ENCODE results near the gene HNRNPUL2.

HNRNPUL2 gene

DNA sequence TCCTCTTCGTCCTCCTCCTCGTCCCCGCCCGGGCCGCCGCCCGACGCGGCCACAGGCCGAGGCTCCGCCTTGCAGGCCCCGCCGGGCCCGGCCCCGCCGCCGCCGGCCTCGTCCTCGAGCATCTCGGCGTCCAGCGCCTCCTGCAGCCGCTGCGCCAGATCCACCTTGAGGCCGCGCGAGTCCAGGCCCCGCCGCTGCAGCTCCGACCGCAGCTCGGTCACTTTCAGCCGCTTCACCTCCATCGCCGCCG is 417 bp downstream of the HNRNPUL2 start:
- no peak for DNase-seq (ENCODE audit: low read depth)

DNA sequence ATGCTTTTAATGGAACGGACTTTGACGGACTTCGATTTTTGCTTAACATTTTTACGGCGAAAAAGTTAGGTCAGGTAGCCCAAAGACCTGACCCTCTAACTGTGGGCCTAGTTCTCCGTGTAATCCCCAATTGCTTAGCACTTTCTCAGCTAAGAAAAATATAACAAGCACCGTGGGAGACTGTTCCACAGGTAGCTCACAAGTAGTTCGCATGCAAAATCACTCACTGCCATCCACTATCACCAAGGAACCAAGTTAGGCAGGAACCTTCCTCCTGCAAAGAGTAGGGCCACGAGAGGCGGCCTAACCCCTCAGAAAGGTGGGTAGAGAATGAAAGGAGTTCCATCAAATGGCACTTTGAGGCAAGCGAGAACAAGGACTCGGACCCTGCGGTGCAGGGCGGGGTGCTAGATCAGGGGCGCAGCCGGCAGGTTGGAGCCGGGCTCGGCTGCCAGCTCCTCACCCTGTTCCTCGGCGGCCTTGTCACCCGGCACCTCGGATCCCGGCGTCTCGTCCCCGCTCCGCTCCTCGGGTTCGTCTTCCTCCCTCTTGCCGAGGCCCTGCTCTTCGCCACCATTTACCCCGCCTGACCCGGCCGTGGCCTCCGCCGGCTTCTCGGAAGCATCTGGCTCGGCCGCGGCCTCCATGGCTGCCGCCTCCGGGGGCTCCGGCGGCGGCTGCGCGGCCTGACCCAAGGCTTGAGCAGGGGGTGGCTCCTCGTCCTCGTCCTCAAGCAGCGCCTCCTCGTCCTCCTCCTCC is 922 bp downstream of the HNRNPUL2 start:
- DNase-seq (ENCODE audit: low read depth): no peak

DNA sequence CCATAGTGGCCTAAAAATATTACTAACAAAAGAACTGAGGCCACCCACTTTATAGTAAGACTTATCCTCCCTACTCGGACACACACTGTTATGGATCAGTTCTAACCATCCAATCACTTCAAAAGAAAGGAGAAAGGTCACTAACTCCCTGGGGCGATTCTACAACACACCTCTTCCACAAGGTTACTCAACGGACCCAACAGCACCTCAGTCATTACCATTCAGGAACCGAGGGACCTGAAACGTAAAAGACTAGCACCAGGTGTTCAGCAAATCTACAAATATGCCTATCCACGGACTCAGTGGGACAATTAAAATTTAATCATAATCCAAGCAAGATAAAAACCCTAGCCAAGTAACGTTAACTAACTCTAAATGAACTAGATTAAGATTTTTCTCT is 1.6 kb downstream of the HNRNPUL2 start:
- DNase-seq (ENCODE audit: low read depth): no peak

DNA sequence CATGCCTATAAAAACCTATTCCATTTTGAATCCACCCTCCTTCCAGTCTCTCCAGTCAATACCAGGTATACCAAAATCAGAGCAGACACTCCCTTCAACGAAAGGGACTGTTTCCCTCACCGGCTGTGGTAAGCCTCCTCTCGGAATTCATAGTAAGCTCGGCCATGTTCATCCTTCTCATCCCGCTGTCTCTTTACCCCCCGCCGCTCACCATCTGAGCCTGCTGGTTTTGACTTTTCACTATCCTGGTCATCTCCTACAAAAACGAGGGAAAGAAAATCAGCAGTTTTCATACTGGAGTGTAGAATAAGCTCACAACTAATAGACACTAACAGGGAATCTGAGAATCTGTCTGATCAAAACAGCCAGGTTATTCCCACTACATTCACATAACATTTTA is 3.1 kb downstream of the HNRNPUL2 start:
- DNase-seq (ENCODE audit: low read depth): no peak

DNA sequence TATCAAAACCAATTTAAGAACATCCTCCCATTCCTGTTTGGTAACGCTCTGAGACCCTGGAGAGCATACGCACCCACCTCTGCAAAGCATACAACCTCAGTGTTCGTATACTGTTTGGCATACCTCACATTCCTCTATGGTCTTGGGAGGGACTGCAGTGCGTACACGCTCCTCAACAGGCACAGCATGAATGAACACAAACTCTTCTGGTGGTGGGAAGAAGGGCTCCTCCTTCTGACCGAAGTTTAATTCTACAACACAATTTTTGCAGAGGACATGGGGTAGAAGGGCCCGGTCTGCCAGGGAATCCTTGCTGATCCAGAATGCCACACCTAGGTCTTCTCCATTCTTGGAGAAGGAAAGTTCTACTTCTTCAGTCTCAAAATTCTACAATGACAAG is 5.3 kb downstream of the HNRNPUL2 start:
- DNase-seq (ENCODE audit: low read depth): no peak

DNA sequence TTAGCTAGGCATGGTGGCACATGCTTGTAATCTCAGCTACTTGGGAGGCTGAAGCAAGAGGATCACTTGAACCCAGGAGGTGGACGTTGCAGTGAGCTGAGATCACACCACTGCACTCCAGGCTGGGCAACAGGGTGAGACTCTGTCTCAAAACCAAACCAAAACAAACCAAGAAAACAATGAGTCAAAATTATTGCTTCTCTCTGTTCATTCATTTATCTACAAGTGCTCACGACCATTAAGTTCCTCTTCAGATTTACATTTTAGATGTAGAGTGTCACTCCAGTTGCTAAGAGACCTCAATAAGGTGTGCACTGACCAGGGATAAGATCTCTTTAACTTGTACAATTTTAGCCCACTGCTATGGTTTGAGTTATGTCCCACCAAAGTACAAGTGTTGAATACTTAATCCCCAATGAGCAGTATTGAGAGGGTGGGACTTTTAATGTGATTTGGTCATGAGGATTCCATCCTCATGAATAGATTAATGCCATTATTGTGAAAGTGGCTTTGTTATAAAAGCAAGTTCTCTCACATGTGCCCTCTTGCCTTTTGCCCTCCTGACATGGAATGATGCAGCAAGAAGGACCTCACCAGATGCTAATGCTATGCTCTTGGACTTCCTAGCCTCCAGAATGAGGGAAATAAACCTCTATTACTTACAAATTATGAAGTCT is 7.8 kb downstream of the HNRNPUL2 start:
- DNase-seq (ENCODE audit: low read depth): no peak

DNA sequence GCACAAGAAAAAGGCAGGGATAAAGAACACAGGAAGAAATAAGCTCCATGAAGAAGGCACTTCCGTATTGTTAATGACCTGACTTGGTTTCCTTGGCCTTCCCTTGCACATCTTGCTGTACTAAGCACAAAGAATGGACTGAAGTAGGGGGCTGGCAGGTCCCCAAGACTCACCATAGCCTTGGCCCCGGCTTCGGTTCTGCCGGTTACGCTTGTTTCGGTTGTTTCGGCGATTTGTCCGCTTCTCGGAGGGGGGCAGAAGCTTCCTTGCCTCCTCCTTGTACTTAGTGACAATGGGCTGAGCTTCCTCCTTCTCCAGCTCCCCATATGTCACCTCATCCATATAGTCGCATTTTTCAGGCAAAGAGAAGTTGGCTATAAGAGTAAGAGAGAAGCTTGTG is 10.4 kb downstream of the HNRNPUL2 start:
- no peak for DNase-seq (ENCODE audit: low read depth)

DNA sequence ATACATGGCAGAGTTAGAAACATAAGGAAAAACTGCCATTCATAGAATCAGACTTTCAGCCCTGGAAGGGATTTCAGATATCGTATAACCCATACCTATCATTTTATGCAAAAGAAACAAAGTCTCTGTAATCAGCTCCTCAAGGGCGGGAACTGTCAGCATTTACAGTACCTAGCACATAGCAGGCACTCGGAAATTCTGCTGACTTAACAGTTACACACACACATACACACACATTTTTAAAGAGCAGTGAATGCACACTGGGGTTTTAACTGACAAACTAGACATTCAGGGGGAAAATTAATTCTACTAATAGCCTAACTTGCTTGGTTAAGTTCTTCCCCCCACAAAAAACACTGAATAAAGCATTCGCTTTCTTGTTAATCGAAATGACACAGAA is 11.1 kb downstream of the HNRNPUL2 start:
- no peak for DNase-seq (ENCODE audit: low read depth)

DNA sequence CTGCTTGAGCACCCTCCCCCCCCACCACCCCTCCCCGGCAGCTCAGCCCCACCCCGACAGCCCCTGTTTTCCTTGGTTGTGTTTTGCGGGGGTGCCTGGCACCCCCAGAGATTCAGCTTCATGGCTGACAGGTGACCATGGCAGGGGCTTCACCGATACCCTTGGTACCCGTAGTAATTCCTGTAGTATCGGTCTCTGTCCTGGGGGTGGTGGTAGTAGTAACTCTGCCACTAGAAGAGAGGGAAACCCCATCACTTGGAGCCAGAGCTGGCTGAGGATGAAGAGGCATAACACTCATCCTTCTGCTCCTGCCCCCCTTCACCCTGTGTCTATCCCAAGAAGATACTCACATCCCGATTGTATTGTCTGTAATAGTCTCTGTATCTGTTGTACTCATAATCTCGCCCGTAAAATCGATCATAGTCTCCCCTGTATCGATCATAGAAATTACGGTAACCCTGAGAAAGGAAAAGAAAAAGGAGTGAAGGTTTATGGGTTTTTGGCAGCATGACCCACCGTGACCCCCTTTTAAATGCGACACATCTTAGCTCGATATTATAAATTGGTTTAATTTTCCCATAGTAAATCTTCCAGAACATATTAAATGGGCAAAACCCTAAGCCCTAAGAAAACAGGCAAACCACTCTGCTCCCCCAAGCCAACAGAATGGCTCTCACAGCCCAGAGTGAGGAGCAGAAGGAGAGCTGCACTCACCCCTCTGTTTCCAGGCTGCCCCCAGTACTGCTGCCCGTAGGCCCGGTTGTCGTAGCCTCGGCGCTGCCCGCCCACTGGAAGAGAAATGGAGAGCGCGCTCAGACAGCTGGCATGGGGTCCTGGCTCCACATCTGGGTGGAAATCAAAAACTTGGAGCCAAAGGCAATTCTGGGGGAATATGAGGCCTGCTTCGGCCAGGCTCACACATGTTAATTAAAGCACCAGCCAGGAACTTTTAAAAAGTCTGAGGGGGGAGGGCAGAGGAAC is 11.8 kb downstream of the HNRNPUL2 start:
- no peak for DNase-seq (ENCODE audit: low read depth)

DNA sequence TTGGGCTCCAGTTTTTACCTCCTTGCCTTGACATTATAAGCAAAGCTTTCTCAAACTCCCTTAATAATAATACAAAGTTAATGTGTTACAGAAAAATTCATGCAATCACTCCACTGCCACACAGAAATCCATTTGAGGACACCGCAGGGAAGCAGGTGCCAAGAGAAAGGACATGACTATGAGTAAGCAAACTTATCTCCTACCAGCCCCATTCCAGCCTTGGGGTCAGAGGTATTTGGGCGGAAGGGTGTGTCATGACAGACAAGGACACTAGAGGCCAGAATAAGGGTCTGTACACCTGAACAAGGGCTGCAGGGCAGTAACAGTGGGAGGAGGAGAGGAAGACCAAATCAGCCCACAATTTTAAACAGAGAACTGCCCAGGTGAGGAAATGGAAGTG is 13.9 kb downstream of the HNRNPUL2 start:
- DNase-seq (ENCODE audit: low read depth): no peak

DNA sequence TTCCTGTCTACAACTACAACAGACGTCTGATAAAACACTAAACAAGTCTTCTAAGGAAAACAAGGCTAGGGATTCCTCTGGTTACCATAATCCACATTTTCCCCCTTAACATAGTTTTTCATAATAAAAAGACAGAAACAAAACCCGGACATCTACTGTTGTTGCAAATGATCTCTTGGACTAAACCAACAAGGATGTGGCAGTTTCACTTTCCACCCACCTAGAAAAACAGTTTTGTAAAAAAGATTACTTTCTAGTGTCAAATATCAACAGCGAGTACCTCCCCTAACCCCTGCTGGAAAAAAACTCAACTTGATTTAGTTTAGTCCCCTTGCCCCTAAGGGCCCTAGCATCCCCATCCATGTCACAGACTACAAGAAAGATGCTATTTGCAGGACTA is 14.4 kb downstream of the HNRNPUL2 start:
- DNase-seq (ENCODE audit: low read depth): no peak

DNA sequence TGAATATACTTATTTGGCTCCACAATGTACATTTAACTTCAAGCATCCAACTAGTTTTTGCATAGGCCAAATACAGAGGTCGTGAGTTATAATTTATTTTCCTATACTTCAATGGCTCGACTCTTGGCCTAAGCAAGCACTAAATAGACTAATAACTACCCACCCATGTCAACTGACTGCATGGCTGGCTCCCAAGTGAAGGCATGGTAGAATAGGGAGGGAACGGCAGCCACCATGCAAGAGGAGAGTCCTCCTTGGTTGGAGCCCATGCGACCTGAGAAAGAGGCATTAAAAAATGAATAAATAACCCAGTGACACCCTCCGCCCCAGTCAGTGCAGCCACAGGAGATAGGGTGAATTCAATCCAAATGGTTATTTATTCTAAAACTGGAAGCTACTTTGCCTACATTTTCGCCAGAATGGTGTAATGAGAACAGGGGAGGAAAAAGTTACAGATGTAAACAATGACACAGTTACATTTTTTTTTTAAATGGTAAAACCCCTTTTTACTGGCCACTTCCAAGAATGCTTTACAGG is 14.9 kb downstream of the HNRNPUL2 start:
- DNase-seq (ENCODE audit: low read depth): no peak

DNA sequence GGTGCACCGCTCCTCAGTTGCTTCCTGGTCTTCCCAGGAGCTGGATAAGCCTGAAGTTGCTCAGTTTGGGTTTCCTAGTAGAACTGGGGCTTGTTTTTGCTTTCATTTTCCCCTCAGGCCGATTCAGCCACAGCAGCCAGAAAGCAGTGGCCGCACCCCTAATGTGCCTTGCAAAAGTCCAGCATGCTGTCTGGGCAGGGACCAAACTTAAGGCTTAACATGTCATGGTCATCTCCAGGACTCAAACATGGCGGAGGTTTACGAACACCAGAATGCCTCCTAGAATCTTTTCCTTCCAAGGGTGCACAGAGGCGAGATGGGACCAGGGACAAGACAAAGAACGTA is 17.3 kb downstream of the HNRNPUL2 start:
- no peak for DNase-seq (ENCODE audit: low read depth)

DNA sequence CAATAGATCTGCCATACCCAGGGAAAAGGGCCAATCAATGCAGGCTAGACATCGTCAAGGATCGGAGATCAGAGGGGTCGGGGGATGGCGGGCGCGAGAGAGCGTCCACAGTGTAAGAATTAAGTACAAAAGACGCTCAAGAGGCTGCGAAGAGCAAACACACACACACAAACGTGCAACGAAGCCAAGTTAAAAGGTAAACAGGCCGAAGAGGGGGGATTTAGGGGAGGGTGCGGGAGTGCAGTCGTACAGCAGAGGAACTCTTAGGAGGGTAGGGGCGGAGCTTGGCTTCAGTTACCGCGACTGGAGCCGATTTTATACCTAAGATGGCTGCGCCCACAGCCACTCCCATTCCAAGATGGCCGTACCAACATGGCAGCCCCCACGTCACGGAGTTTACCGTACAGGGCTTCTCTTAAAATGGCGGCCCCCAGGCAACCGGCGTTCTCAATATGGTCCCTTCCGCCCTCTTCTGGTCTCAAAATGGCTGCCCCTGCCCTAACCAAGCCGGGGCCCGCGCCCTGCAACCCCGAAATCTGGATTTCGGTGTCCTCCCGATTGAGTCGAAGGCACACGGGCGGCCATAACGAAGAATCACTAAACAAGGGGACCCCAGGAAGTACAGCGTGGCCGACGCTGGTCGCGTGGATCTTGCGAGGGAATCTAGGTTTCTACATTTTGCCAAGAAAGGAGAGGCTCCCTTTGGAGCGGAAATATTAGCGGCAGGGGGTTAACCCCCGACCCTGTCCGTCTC is 17.8 kb downstream of the HNRNPUL2 start:
- DNase-seq (ENCODE audit: low read depth): peak; percentile 70

DNA sequence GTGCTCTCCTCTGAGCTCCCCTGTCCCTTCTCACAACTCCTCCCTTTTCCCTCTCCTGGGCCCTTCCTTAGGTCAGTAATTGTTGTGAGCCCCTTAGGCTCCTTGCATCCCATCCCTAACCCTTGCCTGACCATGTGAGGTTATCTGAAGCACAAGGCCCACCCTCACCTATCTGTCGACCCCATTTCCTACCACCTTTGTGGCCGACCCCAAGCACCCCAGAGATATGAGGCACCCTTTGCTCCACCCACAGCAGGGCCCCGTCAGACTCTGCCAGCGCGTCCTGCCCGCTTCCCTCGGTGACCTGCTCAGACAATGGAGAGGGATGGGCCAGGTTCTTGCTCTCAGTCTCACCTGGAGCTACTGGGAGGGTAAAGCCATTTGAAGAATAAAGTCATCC is 18.5 kb downstream of the HNRNPUL2 start:
- DNase-seq (ENCODE audit: low read depth): no peak

DNA sequence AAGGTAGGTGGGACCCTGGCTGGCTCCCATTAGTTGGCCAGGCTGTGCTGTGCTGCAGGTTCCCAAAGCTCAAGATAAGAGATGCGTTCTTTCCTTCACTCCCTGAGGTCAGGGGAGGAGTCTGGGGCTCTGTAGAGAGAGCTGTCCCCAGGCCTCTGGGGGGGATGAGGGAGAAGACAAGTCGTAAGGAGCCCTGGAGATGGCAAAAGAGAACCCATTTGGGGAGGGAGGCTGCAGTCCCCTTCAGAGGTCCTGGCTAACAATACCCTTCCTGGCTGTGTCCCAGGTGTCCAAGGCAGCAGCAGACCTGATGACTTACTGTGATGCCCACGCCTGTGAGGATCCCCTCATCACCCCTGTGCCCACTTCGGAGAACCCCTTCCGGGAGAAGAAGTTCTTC is 18.9 kb downstream of the HNRNPUL2 start:
- DNase-seq (ENCODE audit: low read depth): no peak

DNA sequence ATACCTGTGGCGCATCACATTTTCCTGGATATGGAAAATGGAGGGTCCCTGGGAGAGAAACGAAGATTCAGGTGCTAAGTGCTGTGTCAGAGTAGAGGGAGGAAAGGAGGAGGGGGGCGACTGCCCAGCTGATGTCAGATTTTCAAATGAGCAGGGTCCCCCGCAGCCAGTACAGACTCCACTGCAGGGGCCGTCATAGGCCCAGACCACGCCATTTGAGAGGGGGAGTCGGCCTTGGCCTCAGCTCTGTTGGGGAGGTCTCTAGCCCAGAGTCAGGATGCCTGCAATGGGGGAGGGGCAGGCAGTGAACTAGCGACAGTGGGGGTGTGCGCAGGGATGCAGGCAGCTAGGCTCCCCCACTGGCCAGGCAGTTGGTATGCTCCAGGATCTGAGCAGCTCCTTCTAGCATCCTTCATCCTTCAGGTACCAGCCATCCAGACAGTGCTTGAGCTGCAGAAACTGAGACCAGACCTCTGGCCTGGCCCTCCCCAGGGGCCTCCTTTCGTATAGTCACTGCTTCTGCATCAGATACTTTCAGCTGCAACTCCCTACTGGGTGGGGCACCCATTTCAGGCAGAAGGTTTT is 19.9 kb downstream of the HNRNPUL2 start, which contains the start of the genes BSCL2 and GNG3:
Gene BSCL2, minus strand, starts transcription at position 148 of the 585 bp plus-strand sequence. CDS start 229 bp downstream, outside the sequence.
Gene GNG3, plus strand, starts transcription at position 400 of the 585 bp plus-strand sequence. CDS start 620 bp downstream, outside the sequence.
- DNase-seq (ENCODE audit: low read depth): no peak

DNA sequence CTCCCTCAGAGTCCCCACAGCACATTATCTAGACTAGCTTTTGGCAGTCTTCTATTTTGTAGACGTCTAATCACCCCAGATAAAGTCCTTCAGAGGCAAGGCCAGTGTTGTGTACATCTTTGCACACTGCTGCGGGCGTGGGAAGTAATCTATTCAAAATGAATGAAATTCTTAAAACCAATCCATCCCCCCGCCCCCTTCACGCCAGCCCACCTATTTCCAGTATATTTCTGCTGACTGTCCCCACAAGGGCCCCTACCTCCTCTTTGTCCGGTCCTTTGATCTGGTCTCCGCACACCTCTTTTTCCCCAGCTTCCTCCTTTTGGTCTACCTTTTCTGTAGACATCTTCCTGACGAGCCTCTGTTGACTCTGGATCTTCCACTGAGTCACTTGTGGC is 20.4 kb downstream of the HNRNPUL2 start:
- no peak for DNase-seq (ENCODE audit: low read depth)

DNA sequence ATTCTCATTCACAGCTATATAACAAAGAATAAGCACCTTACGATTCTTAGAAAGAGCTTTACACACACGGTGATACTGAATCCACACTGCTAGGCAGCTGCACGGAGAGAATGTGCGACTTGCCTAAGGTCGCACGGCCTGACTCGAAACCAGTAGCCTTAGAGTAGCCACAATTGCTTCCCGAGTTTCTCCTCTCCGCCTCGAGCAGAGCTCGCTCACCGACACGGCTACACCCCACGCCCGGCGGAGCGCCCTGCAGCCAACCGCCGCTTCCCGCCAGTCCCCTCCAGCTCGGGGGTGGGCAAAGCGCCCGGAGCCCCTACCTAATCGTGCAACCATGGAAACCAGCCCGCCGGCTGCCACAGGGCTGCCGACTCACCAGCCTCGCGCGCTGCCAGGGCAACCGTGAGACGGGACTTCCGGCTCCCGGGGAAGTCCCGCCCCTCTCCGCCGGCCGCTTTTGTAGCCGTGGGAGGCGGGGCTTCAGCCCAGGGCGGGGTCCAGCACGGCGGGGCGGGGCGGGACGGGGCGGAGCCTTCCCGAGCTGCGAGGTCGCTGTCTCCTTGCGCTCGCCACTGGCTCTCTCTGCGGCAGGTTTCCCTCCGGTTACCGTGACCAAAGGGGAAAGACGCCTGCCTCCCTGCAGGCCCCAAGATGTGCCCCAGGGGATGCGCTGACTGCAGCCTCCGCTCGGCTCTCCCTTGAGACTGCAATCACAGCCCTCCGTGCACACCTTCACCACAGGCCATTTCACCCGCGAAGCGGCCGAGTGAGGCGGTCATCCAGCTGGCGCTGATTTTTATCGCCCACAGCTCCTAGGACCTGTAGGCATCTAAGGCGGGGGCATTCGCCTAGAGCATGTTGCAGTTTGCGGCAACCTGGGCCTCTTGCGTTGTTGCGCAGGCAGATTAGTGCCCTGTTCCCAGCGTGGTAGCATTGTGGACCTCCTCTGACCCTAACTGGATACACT is 21.1 kb downstream of the HNRNPUL2 start:
- peak; percentile 94 for DNase-seq (ENCODE audit: low read depth)

DNA sequence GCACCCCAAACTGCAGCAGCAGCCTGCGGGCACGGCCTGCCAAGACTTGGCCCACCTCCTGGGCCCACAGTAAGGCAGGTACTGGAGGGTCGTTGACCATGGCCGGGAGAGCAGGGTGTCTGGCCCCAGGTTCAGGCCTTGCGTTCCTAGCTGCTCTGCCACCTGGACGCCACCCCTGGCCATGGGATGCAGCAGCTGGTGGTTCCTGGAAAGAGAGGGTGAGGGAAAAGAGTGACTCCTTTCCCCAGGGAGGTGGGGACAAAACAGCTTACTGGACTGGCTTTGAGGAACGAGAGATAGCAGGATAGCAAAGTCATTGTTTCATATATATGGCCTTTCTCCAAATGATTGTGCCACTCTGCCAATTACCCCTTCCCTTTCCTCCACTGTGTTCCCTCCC is 21.8 kb downstream of the HNRNPUL2 start:
- no peak for DNase-seq (ENCODE audit: low read depth)

All from stimulated activated CD8-positive, alpha-beta memory T cell treated with anti-CD3 and anti-CD28 coated beads, Interleukin-15, amount 100 ng/mL, for 24 hours (primary cell).